SIG-M5 treated with dmso at 0.1 percent for 504 hours (cell line): ENCODE data around the gene RAD51AP1.

Source experiments
- DNase-seq: peaks from one replicate; lab custom pipeline; 2025; ENCODE audit not compliant: unreplicated experiment; lab: John Stamatoyannopoulos, UW

RAD51AP1 gene

DNA sequence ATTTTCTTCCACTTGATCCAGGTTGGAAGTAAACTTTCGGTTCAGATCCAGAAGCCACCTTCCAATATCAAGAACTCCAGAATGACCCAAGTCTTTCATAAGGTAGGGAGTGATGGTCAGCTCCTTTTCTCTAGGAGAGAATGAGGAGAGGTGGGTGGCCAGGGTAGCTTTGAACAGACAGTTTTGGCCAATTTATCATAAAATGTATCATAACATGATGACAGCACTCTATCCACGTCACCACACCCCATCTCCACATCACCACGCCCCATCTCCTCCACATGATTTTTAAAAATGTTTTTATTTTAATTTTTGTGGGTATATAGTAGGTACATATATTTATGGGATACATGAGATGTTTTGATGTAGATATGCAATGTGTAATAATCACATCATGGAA is 50.2 kb downstream of the RAD51AP1 start:
- DNase-seq = no peak

DNA sequence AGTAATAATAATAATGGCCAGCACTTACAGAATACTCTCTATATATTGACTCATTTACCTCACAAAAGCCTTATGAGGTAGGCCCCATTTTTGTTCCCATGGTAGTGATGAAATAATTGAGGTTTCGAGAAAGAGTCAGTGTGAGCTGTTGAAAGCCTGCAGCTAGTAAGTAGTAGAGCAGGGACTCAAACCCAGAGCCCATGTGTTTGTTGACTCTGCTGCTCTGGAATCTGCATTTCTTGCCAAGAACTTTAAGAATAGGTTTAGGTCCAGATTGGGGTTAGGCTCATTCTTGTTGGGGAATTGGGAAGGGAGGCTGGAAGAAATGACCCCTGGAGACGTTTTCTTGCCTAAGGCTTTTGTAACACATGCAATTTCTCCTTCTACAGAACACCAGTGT is 51.3 kb downstream of the RAD51AP1 start:
- peak; percentile 15 for DNase-seq

DNA sequence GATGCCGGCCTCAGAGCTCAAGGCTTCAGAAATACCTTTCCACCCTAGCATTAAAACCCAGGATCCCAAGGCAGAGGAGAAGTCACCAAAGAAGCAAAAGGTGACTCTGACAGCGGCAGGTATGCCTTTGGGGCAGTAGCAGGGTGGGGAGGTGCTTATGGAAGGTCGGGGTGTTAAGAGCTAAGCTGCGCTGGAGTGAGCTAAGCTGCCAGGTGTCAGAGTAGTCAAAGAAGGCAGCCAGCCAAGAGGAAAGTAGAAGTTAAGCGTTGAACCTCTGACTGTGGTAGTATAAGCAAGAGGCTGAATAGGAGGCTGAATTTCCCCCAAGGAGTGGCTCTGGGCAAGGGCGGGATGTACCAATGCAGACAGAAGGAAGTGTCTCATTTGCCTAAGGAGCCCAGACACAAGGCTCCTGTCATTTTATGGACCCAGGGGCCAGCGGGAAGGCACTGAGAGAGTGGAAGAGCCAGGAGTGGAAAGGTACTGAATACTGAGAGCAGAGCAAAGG is 52.5 kb downstream of the RAD51AP1 start:
- no peak for DNase-seq

DNA sequence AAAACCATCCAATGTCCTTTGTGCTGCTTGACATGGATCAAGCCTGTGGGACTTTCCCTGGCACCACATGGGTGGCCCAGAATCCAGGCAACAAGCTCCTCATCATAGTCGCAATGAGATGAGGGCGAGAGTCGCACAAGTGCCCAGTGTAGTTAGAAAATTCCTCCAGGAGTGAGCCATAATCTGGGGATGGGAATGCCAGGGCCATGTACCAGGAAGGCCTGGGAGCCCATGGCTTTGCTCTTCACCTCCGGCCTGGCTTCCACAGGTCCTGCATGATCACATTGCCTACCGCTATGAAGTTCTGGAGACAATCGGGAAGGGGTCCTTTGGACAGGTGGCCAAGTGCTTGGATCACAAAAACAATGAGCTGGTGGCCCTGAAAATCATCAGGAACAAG is 57.2 kb downstream of the RAD51AP1 start:
- no peak for DNase-seq

DNA sequence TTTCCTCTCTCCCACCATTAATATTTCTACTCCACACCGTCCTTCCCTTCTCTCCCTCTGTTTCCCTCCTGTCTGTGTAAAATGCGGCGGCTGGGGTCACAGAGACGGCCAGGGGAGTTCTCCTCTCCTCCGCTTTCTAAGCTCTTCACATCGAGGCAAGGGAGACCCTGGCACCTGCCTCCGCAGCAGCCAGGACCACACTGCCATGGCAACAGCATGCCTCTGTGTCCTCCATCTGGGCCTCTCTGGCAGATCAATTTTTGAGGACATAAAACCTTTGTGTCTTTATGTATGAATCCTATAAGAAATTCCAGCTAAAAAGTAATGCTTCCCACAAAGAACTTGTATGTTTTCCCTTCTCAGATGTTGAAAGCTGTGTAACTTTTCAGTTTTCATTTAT is 64.7 kb downstream of the RAD51AP1 start:
- no peak for DNase-seq

DNA sequence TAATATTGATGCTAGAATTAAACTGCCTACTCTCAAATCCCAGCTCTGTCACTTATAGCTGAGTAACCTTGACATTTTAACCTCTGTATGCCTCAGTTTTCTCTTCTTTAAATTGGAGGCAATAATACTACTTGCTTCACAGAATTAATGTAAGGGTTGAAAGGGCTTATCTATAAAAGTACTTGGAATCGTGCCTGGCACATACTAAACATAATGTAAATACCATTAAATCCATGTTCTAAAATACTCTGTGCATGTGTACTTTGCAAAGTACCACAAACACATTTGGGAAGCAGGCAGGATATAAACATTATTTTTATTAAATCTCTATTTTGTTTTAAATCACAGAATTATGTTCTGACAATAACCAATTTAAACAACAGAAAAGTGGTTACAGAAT is 65.3 kb downstream of the RAD51AP1 start:
- DNase-seq = no peak

DNA sequence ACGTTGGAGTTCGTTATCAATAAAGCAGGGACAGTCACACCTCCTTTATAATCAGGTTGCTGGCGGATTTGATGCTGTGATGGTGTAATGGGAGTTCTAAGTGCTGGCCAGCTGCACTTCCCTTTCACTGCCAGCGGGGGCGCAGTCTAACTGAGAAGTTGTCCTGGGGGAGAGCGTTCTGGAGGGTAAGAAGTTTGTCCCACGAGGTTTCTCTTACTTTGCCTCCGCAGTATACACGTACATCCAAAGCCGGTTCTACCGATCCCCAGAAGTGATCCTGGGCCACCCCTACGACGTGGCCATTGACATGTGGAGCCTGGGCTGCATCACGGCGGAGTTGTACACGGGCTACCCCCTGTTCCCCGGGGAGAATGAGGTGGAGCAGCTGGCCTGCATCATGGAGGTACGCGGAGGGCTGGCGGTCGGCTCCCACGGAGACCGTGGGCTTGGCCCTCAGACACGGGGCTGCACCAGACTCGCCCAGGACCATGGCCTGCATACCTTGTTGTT is 66.0 kb downstream of the RAD51AP1 start:
- peak; percentile 93 for DNase-seq

DNA sequence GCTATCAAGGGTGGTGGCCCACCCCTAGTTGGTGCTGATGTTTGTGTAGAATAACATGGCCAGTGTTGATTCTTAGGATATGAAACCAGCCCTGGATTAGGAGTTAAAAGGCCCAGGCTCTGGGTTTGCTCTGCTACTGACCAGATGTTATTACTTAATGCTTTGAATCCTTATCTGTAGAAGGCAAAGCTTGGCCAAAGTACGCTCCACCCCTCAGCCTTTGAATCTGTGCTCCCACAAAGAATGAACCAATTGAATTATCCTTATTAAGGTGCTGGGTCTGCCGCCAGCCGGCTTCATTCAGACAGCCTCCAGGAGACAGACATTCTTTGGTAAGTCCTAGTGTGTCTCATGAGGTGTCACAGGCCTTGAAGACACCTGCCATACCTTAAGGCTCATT is 68.4 kb downstream of the RAD51AP1 start:
- DNase-seq = no peak

DNA sequence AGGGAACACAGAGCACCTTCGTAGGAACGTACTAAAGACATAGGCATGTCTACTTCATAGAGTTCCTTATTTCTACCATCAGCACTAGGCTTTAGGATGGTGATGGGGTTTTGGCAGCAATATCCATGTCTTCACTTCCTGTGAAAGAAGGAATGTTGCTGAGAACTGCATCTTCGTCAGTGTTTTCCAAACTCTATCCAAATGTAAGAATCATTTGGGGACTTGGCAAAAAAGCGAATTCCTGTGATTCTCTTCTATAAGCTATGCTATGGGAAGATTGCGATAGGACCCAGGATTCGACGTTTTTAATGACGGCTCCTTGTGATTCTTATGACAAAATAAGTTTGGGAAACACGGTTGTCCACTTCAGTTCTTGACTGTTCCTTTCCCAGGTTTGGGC is 70.4 kb downstream of the RAD51AP1 start:
- DNase-seq = no peak
